ENCODE measurements around the gene TYSND1. TPM values are rescaled to one million over a fixed set of nuclear protein-coding genes. Genes with fewer than 3 reads are reported as not detected.

The TYSND1 gene
- polyA plus RNA-seq, 3 donors: 8.6 to 11.2 (median 11.2) TPM

DNA sequence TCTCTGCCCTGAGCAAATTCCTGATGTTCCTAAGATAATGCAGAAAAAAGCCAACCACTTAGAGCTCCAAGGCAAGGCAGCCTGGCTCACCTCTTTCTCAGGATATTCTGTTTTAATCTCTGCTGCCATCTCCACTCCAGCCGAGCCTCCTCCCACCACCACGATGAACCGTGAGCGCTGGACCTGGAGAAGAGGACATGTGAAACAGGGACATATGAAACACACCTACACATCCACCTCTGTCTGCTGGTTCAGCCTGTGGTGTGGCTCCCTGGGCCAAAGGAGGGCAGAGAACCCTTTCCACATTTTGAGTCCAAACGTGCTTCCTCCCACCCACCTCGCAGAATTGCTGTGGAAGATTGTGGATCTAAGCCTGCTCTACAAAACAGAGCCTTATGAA is 26.1 kb downstream of the TYSND1 start:
- intact Hi-C loops (cut with micrococcal nuclease): no loop called here
- H2AFZ ChIP-seq (ENCODE audit: insufficient read depth, low read depth, low read length, poor library complexity, severe bottlenecking): no peak overlapping the region

DNA sequence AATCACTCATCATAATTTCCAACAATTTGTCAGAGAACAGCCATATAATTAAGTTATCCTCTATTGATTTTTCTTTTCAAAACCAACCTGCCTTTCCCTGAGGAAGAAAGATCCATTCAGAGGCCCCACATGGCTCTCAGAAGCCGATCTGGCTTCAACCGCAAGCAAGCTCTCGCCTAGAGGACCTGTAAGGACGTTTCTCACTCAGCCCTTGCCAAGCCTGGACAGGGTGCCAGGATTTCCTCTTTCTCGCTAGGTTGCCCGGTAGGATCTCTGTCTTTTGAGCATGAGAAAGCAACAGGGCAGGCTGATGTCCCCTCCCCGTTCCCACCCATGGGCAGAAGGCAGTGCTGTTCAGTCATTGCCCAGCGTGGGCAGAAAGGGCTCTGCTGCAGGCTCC is 26.9 kb downstream of the TYSND1 start:
- Histone ChIP-seq H3K9ac (ENCODE audit: insufficient read depth, low read length, poor library complexity, severe bottlenecking) (no peak overlapping the region), H3K9me3 (replicated peaks in 1 of 2; ENCODE audit: control insufficient read depth in 1 of 2, insufficient read depth in 1 of 2, low read length in 2 of 2) (peaks cover 0 to under 1% of the 10 kb centered on the region in 2 donors), H2AFZ (ENCODE audit: insufficient read depth, low read depth, low read length, poor library complexity, severe bottlenecking) (no peak overlapping the region), H3K36me3 (replicated peaks in 1 of 2; ENCODE audit: control insufficient read depth in 1 of 2, insufficient read depth in 2 of 2, low read length in 2 of 2) (no peaks in the 10 kb centered on the region), H3K4me1 (ENCODE audit: control insufficient read depth in 1 of 2, insufficient read depth in 2 of 2, low read length in 2 of 2) (peaks cover 0 to 3% of the 10 kb centered on the region in 2 donors), H3K4me2 (replicated peaks; ENCODE audit: extremely low read depth, low read length, poor library complexity, severe bottlenecking) (no peak overlapping the region), H3K27ac (ENCODE audit: low read depth in 1 of 2, low read length in 2 of 2) (no peak overlapping the region), H3K4me3 (replicated peaks in 1 of 3; ENCODE audit: low read depth in 2 of 3, low read length in 3 of 3) (no peak overlapping the region), H3K27me3 (ENCODE audit: control insufficient read depth in 2 of 2, insufficient read depth in 2 of 2, low read length in 2 of 2) (no peaks in the 10 kb centered on the region), H4K20me1 (ENCODE audit: insufficient read depth, low read length) (no peaks in the 10 kb centered on the region), H3K79me2 (ENCODE audit: insufficient read depth, low read length) (no peaks in the 10 kb centered on the region)
- Mint-ChIP-seq H3K4me3 (no peak overlapping the region), H3K4me1 (peaks cover 9% of the 10 kb centered on the region), H3K27me3 (ENCODE audit: low read depth in 3 of 3) (peaks cover 0 to 8% (median 3%) of the 10 kb centered on the region in 3 donors), H3K9me3 (peaks cover 0 to 3% (median 0%) of the 10 kb centered on the region in 7 donors), H3K36me3 (peaks cover 3 to 11% of the 10 kb centered on the region in 2 donors), H3K27ac (peak overlapping the region in 1 of 7 donors; percentile 46)
- WGBS (ENCODE audit: insufficient coverage): 67% methylated on average over 8 of the region's 8 CpGs
- DNase-seq: no peak
- intact Hi-C loops (cut with micrococcal nuclease): no loop called here
- TF ChIP-seq, protein P1, sequence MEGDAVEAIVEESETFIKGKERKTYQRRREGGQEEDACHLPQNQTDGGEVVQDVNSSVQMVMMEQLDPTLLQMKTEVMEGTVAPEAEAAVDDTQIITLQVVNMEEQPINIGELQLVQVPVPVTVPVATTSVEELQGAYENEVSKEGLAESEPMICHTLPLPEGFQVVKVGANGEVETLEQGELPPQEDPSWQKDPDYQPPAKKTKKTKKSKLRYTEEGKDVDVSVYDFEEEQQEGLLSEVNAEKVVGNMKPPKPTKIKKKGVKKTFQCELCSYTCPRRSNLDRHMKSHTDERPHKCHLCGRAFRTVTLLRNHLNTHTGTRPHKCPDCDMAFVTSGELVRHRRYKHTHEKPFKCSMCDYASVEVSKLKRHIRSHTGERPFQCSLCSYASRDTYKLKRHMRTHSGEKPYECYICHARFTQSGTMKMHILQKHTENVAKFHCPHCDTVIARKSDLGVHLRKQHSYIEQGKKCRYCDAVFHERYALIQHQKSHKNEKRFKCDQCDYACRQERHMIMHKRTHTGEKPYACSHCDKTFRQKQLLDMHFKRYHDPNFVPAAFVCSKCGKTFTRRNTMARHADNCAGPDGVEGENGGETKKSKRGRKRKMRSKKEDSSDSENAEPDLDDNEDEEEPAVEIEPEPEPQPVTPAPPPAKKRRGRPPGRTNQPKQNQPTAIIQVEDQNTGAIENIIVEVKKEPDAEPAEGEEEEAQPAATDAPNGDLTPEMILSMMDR (IDR thresholded peaks at IDR 0.05): no peak

More for the DNA sequence above, 26.1 kb downstream of the TYSND1 start:
- H3K27ac Mint-ChIP-seq: peak overlapping the region in 1 of 7 donors; percentile 31
- H3K36me3 Mint-ChIP-seq: peaks cover 0 to 9% of the 10 kb centered on the region in 2 donors
- no CpG with 5 or more reads among the region's 6 CpGs for WGBS (ENCODE audit: insufficient coverage)
- Histone ChIP-seq H3K4me2 (replicated peaks; ENCODE audit: extremely low read depth, low read length, poor library complexity, severe bottlenecking) (no peak overlapping the region), H3K27ac (ENCODE audit: low read depth in 1 of 2, low read length in 2 of 2) (no peak overlapping the region), H3K9ac (ENCODE audit: insufficient read depth, low read length, poor library complexity, severe bottlenecking) (no peak overlapping the region), H3K4me3 (replicated peaks in 1 of 3; ENCODE audit: low read depth in 2 of 3, low read length in 3 of 3) (no peak overlapping the region), H4K20me1 (ENCODE audit: insufficient read depth, low read length) (no peaks in the 10 kb centered on the region), H3K79me2 (ENCODE audit: insufficient read depth, low read length) (no peaks in the 10 kb centered on the region), H3K27me3 (ENCODE audit: control insufficient read depth in 2 of 2, insufficient read depth in 2 of 2, low read length in 2 of 2) (no peaks in the 10 kb centered on the region), H3K36me3 (replicated peaks in 1 of 2; ENCODE audit: control insufficient read depth in 1 of 2, insufficient read depth in 2 of 2, low read length in 2 of 2) (no peaks in the 10 kb centered on the region), H3K4me1 (ENCODE audit: control insufficient read depth in 1 of 2, insufficient read depth in 2 of 2, low read length in 2 of 2) (peaks cover 0 to 3% of the 10 kb centered on the region in 2 donors), H3K9me3 (replicated peaks in 1 of 2; ENCODE audit: control insufficient read depth in 1 of 2, insufficient read depth in 1 of 2, low read length in 2 of 2) (peaks cover 0 to 5% of the 10 kb centered on the region in 2 donors)
- peaks cover 10% of the 10 kb centered on the region for H3K4me1 Mint-ChIP-seq
- peaks cover 0 to 8% (median 3%) of the 10 kb centered on the region in 3 donors for H3K27me3 Mint-ChIP-seq (ENCODE audit: low read depth in 3 of 3)
- H3K4me3 Mint-ChIP-seq: no peak overlapping the region
- peaks cover 2 to 9% (median 5%) of the 10 kb centered on the region in 7 donors for H3K9me3 Mint-ChIP-seq
- TF ChIP-seq, protein P1 (IDR thresholded peaks at IDR 0.05): no peak
- DNase-seq: no peak
